Stimulated activated CD8-positive, alpha-beta memory T cell treated with anti-CD3 and anti-CD28 coated beads, Interleukin-2, amount 100 ng/mL, for 48 hours (primary cell): ENCODE measurements around the gene C17orf78.
"Not testable (repeated sequence)": the region's sequence is repeated elsewhere in the genome, so short reads cannot be mapped to it uniquely, and the experiment has no call there.

Source experiments
- DNase-seq, 2 donors: peaks; one replicate each; pipeline ENCODE4 v3.0.0-alpha.2; 2020; ENCODE audit warnings: low read depth in 2 of 2

Gene C17orf78

DNA sequence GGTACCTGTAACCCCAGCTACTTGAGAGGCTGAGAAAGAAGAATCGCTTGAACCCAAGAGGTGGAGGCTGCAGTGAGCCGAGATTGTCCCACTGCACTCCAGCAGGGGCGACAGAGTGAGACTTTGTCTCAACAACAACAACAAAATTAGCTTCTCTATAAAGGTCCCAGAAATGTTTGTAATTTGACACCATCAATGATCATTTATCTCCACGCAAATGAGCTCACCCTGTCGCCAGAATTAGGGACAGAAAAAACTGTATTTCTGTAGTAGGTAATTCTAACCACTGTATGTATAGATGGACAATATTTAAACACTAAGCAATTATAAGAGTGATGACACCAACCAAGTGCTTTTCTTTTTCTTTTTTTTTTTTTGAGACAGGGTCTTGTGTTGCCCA is 10.7 kb downstream of the C17orf78 start:
- DNase-seq = no peak

DNA sequence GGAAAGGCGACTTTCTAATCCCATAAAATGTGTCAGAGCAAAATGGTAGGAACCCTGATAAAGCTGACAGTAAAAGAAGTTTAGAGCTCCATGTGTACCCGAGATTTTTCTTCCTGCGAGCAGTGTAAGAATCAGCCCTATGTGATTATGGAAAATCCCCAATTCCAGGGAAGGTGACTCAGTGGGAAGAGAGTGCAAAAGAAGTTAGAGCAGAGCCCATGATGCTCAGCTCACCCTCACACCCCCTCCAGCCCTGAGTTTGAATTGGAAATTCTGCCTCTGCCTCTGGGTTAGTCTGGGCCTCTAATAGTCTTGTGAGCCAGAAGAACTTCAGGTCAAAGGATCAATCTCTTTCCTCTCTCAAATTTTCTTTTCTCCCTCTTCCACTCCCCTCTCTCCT is 12.5 kb downstream of the C17orf78 start:
- DNase-seq = no peak

DNA sequence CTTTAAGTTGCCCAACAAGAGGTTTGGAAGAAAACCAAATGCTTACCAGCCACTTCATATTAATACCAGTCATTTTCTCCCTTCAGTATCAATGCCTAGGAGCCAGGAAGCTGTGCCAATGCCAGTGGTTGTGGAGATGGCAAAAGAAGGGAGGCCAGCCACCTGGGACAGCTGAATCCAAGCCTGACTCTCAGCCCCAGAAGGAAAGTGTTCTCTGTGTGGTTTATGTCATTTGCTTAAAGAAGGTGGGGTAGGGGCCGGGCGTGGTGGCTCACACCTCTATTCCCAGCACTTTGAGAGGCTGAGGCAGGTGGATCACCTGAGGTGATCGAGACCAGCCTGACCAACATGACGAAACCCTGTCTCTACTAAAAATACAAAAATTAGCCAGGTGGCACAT is 13.4 kb downstream of the C17orf78 start:
- DNase-seq = no peak

DNA sequence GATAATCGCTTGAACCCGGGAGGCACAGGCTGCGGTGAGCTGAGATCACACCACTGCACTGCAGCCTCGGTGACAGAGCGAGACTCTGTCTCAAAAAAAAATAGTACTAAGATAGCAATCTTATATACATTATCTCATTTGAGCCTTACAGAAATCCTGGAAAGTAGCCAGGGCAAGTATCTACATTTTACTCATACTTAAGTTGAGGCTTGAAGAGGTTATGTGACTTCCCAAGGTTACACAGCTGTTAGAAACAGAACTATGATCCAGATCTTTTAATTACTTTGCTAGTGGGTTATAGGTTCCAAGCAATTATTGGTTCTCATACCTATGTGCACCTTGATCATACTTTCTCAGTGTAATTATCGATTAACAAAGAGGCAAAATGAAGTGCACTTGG is 15.4 kb downstream of the C17orf78 start:
- DNase-seq = no peak

DNA sequence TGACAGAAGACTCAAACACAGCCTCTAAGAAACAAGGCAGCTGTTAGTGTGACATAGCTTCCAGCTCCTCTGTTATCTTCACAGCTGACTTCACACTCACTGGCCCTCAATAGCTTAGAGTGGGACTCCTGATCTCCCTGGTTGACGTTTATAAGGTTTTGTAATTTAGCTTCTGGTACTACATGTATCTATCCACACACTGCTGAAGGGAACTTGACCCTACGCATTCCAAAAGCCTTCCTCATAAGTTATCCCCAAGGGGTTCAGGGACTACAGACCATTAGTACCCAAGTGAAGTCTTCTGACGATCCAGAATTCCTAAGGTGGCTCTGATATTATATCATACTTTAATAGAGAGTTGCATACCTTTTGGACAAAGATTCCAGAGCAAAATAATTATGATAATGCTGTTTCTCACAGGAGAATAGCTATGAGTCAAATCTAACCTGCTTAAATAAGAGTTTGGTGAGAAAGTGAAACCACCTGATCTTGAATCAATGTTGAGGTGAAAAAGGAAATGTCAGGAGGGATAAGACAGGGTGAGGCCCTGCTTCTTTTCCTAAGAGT is 16.3 kb downstream of the C17orf78 start:
- no peak for DNase-seq

DNA sequence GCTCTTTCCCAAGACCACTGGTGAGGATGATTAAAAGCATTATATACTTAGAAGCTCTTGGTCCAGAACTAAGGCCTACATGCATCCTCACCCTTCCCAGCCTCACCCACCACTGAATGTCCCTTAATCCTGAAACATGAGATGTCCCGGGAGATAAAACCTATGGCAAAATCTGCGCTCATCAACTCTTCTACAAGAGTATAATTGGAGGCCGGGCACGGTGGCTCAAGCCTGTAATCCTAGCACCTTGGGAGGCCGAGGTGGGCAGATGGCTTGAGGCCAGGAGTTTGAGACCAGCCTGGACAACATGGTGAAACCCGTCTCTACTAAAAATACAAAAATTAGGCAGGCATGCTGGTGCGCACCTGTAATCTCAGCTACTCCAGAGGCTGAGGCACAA is 17.6 kb downstream of the C17orf78 start:
- no peak for DNase-seq

DNA sequence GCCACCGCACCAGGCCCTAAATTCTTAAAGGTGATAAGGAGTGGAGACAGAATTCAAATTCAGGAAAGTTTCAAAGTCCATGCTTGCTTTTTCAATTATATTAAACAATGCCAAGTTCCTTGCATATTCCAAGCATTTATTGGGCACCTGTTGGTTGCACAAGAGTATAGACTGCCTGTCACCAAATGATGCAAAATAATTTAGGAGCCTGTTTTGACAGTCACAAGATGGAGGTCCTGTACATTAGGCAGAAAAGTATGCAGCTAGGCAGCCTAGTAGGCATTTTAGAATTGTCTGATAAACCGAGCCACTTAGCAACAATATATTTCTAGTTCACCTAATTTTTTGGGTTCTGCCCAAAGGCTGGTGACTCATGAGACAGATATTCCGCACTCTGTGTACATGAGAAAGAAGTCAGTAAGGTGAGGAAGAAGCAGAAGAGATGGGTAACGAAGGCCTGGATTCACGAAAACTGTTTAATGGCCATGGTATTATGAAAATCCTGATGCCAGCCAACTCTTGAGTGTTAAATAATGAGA is 23.5 kb downstream of the C17orf78 start:
- no peak for DNase-seq

DNA sequence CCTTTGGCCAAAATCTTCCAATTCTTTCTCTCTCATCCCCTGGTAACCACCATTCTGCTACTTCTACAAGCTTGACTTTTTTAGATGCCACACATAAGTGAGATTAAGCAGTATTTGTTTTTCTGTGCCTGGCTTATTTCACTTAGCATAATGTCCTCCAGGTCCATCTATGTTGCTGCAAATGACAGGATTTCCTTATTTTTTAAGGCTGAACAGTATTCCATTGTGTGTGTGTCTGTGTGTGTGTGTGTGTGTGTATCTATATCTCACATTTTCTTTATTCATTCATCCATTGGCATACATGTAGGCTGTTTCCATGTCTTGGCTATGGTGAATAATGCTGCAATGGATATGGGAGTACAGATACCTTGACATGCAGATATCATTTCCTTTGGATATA is 24.7 kb downstream of the C17orf78 start:
- no peak for DNase-seq

DNA sequence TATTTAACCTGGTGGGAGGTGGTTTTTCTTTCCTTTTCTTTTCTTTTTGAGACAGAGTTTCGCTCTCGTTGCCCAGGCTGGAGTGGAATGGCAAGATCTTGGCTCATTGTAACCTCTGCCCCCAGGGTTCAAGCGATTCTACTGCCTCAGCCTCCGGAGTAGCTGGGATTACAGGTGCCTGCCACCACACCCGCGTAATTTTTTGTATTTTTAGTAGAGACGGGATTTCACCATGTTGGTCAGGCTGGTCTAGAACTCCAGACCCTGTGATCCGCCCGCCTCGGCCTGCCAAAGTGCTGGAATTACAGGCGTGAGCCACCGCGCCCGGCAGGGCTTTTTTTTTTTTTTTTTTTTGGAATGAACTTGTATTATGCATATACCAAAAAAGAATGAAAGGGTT is 29.7 kb downstream of the C17orf78 start:
- DNase-seq = not testable (repeated sequence)

DNA sequence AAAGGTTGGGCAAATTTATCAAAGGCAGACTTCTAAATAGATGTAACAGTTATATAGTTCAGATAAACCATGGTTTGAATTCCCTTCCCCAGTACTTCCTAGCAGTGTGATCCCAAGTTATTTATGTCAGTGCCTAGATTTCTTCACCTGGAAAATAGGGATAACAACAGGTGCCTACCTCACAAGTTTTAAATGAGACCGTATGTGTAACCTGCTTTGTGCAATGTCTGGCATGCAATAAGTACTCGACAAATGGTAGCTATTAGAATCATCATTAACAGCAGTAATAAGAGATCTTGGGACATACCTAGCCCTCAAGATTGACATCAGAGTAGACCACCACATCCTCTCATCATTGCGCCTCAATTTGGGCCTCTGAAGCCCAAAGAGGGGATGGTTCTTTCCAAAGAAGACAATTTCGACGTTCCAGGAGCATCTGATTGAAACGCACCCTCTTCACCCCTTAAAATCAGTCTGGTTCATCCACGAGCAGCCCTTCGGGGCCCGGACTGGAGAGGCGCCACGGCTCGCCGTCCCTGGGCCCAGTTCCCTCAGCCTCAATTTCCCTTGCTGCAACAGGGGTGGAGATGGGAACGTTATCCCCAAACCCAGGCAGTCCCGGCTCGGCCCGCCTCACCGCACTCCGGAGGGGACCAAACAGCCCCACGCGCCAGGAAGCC is 30.3 kb downstream of the C17orf78 start:
- DNase-seq = no peak

DNA sequence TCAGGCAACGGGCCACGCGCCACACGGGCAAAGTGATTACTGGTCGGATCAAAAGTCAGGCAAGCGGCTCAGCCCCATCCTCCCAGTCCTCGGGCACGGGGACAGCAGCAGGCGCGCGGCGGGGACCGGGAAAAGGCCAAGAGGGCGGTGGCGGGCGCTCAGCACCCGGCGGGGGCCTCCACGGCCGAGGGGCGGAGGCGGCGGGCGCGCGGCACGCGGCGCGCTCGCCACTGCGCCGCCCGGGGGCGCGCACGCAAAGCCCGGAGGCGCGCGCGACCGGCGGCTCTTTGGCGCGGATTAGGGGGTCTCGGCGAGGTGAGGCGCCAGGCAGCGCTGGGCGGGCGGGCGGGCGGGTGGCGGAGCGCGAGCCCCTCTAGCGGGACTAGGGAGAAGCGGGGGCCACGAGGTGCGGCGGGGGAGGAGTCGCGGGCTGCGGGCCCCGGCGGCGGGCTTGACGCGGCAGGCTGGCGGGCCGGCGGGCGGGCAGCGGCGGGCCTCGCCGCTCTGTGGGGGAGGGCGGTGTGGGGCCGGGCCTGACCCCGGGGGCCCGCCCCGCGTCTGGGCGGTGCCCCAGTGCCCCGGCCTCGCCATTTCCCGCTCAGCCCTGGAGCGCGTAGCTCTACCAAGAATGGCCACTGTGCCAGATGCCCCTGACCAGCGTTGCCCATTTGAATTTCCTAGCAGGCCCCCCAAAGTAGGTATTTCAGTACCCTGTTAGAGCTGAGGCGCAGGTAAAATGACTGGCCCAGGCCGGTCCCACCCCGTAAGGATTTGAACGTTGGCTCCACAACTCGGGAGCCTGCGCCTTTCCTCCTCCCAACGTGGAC is 31.1 kb downstream of the C17orf78 start, which contains the start of the genes ACACA and TADA2A:
Gene ACACA (minus strand): TSS at position 202 of the 827 bp plus-strand sequence. CDS start 537 bp downstream, outside the sequence.
Gene TADA2A (plus strand): TSS at position 252 of the 827 bp plus-strand sequence. CDS start 4,480 bp downstream, outside the sequence.
- DNase-seq = peak; percentile 73 to 78

DNA sequence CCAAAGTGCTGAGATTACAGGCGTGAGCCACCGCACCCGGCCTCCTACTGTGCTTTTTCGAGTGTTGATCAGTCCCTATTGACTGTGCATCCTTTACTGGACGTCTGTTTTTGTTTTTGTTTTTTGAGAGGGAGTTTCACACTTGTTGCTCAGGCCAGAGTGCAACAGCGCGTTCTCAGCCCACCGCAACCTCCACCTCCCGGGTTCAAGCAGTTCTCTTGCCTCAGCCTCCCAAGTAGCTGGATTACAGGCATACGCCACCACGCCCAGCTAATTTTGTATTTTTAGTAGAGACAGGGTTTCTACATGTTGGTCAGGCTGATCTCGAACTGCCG is 32.3 kb downstream of the C17orf78 start:
- DNase-seq = not testable (repeated sequence)

DNA sequence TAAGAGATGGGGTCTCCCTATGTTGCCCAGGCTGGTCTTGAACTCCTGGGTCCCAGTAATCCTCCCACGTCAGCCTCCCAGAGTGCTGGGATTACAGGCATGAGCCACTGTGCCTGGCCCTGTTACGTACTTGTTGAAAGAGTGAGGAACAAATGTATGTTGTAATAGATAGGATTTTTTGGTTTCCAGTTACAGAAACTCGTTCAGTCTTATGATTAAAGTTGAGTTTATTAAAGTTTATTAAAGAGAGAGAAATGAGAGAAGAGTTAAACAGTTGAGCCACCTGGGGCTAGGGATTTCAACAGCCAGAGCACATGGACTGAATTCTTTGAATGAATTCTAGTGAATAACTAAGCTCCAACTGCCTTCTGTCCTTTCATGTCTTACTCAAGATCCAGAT is 34.6 kb downstream of the C17orf78 start:
- no peak for DNase-seq

DNA sequence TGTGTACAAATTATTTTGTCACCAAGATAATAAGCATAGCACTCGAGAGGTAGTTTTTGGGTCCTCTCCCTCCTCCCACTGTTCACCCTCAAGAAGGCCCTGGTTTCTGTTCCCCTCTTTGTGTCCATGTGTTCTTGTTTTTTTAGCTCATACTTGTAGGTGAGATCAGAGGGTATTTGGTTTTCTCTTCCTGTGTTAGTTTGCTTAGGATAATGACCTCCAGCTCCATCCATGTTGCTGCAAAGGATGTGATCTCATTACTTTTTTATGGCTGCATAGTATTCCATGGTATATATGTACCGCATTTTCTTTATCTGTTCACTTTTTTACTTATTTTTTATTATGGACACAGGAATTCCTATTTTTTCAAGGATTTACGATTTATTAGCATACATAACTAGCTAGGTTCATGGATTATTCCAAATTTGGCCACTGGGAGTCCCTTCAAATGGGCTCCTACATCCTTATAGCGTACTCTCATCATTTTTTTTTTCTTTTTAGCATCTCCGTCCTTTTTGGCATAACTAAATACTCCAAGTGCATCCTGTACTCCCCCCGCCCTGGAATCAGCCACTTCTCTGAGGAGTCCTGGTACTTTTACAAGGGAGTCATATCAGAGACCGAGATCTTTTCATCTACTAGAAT is 38.2 kb downstream of the C17orf78 start:
- no peak for DNase-seq

DNA sequence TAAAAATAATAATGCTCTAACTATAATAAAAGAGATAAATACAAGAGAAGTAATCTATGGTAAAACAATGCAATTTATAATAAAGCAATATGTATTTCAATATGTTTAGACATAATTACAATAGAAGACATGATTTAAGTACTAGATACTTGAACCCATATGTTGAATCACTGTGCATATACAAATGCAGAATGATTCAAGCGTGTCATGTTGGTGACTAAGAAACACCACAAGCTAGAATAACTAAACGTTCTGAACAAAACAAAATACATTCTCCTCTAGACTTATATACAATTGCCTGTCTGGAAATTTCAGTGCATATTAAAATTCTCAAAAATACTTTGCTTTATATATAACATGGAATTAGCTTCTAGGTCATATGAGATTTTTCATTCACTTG is 42.1 kb downstream of the C17orf78 start:
- no peak for DNase-seq

DNA sequence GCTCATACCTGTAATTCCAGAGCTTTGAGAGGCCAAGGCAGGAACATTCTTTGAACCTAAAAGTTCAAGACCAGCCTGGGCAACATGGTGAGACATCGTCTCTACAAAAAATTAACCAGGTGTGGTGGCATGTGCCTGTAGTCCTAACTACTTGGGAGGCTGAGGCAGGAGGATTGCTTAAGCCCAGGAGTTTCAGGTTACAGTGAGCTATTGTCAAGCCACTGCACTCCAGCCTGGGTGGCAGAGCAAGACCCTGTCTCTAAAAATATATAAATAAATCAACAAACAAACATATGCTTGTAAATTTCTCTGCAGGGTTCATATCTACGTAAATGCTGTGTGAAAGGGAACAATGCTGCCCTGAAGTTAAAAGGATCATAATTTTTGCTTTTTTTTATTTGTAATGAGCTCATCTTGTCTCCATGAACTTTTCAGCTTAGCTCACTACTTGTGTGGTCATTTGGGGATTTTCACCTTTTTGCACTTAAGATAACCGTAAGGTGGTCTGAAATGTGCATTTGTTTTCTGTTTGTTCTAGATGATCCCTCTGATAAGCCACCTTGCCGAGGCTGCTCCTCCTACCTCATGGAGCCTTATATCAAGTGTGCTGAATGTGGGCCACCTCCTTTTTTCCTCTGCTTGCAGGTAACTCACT is 47.3 kb downstream of the C17orf78 start:
- no peak for DNase-seq

DNA sequence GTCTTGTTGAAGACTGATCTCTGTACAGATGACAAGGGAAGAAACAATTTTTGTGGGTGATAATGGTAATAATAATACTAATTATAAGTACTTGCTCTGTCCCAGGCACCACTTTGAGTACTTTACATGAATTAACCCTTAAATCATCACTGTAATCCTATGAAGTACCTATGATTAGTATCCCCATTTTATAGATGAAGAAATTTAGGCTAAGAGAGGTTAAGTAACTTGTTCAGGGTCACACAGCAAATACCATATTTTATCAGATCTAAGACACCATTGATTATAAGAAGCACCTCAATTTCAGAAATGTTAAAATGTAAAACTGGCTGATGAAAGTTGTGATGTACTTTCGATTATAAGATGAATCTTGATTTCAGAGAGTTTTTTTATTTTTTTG is 49.5 kb downstream of the C17orf78 start:
- no peak for DNase-seq

DNA sequence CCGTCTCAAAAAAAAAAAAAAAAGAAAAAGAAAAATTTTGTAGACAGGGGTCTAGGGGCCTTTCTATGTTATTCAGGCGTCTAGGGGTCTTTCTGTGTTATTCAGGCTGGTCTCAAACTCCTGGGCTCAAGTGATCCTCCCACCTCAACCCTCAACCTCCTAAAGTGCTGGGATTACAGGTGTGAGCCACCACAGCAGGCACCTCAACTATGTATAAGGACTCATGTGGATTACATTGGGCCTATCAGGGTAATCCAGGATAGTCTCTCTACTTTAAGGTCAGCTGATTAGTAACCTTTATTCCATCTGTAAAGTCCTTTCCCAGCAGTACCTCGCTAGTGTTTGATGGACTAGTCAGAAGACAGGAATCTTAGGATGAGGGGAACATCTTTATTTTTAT is 53.3 kb downstream of the C17orf78 start:
- no peak for DNase-seq

DNA sequence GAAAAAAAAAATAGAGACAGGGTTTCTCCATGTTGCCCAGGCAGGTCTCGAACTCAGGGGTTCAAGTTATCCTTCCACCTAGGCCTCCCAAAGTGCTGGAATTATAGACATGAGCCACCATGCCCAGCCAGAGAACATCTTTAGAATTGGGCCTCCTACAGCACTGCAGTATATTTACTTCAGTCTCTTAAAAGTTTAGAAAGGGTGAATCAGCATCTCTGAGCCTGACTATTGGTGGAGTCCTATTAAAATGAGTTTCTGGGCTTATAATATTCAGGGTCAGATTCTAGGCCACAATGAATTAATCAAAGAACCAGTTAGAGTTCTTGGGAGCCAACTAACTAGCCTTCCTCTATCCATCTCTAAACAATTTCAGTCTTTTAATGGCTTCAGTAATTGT is 53.7 kb downstream of the C17orf78 start:
- DNase-seq = no peak

DNA sequence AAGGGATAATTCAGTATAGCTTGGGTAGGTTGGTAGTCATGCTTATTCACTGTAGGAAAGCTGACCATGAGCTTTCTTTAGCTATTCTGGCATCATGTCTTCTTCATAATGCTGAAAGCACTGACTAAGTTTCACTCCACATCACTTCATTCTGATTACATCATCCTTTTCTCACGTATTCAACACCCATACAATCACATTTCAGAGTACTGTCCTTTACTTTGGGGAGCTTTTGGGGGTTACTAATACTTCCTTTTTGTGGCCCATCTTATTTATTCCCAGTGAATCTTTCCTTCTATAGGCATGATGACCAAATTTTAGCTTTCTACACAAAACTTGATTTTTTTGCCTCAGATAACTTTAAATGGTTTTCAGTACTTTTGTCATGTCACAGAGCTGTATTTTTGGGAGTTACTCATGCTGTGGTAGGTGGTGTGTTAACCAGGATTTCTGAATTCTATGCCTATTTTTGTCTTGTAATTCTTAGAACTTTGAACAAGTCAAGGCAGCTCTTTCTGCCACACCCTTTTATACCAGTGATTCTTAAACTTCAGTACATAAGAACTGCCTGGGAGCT is 54.4 kb downstream of the C17orf78 start:
- DNase-seq = no peak

DNA sequence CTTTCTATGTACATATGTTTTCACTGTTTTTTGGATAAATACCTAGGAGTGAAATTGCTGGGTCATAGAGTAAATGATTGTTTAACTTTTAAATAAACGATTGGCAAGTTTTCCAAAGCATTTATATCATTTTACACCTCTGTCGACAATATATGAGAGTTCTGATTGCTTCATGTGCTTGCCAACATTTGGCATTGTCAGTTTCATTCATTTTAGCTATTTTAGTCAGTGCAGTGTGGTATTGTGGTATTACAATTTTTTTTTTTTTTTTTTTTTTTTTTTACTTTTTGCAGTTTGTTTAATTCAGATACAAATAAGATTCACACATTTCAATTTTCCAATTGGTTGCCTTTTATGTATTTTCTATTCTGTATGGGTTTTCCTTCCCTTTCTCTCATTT is 56.9 kb downstream of the C17orf78 start:
- no peak for DNase-seq
